Measurements from ENCODE around the gene BPIFB2.

DNA sequence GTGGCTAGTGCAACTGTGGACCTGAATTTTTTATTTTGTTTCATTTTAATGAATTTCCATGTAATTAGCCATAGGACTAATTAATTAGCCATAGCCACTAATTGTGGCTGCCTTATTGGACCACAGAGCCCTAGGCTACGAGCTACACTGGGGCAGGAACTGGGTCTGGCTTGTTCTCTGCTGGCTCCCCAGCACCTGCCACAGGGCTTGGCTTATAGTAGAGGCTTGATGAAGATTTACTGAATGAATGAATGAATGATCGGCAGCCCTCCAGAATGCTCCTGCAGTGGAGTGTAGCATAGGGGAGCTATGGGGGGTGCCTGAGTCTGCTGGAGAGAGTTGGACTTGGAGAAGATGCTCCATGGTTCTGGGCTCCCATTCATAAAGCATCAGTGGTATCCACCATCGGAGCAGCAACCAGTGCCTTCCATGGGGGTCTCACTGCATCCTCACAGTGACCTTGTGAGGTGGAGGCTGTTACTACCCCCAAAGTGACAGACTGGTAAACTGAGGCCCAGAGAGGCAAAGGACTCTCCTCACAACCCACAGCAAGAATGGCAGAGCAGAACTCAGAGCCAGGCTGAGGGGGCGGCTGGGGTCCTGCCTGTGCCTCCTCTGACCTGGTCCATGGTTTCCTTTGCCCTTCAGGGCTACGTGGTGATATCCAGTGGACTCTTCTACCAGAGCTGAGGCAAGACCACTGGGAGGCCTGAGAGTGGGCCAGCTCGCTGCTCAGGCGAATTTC, 15.4 kb downstream of the BPIFB2 start:
- TF ChIP-seq POLR2AphosphoS5 (IDR thresholded peaks at IDR 0.05) (no peak), POLR2A (IDR thresholded peaks at IDR 0.05) (no peak), EP300 (IDR thresholded peaks at IDR 0.05) (no peak)
- TF ChIP-seq, protein P1, sequence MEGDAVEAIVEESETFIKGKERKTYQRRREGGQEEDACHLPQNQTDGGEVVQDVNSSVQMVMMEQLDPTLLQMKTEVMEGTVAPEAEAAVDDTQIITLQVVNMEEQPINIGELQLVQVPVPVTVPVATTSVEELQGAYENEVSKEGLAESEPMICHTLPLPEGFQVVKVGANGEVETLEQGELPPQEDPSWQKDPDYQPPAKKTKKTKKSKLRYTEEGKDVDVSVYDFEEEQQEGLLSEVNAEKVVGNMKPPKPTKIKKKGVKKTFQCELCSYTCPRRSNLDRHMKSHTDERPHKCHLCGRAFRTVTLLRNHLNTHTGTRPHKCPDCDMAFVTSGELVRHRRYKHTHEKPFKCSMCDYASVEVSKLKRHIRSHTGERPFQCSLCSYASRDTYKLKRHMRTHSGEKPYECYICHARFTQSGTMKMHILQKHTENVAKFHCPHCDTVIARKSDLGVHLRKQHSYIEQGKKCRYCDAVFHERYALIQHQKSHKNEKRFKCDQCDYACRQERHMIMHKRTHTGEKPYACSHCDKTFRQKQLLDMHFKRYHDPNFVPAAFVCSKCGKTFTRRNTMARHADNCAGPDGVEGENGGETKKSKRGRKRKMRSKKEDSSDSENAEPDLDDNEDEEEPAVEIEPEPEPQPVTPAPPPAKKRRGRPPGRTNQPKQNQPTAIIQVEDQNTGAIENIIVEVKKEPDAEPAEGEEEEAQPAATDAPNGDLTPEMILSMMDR (IDR thresholded peaks at IDR 0.05), result no peak
